Omental fat pad (tissue), 4 donors: Measurements from ENCODE around the gene MIB2. TPM values are rescaled to one million over a fixed set of nuclear protein-coding genes. Genes with fewer than 3 reads are reported as not detected.

Experiments
- ATAC-seq: fragments of 150-250 bp; one replicate; pipeline ENCODE4 v1.9.1; 2016; ENCODE audit warnings: mild to moderate bottlenecking, moderate library complexity; ENCODE audit not compliant: low FRiP score
- DNase-seq: peaks from one replicate; pipeline ENCODE4 v3.0.0-alpha.2; 2019; ENCODE audit warnings: low spot score
- CTCF ChIP-seq, 3 donors: fragments of 450-650 bp; IDR thresholded peaks; one replicate each; pipeline ENCODE4 v1.5.1; 2016 to 2017; ENCODE audit warnings: antibody characterized with exemption in 3 of 3, mild to moderate bottlenecking in 3 of 3, moderate library complexity in 2 of 3
- total RNA-seq, 4 donors: library from RNA; depleted of rRNA; stranded (reverse); fragments of >200 nt; gene quantifications; one replicate each; pipeline ENCODE4 v1.1.0, GENCODE V29; 2016

Gene MIB2
- total RNA-seq, 4 donors from 2014 or later = 33.7 to 52.2 (median 40.2) TPM

GRCh38 chr1:1624443-1625403 is 9.4 kb downstream of the MIB2 start:
- ATAC-seq (no peak), DNase-seq (no peak)
- no peak for TF ChIP-seq CTCF (IDR thresholded peaks at IDR 0.05)

GRCh38 chr1:1625404-1625775 is 10.1 kb downstream of the MIB2 start:
- DNase-seq = no peak
- ATAC-seq = no peak
- no peak for TF ChIP-seq CTCF (IDR thresholded peaks at IDR 0.05)

GRCh38 chr1:1625824-1626206 is 10.5 kb downstream of the MIB2 start:
- no peak for TF ChIP-seq CTCF (IDR thresholded peaks at IDR 0.05)
- ATAC-seq (no peak), DNase-seq (no peak)

- no peak for ATAC-seq
- no peak for TF ChIP-seq CTCF (IDR thresholded peaks at IDR 0.05)
Measured at GRCh38 chr1:1626207-1627141, 11.2 kb downstream of the MIB2 start.

GRCh38 chr1:1627261-1627828 is 12.0 kb downstream of the MIB2 start:
- ATAC-seq (no peak), DNase-seq (no peak)

More at GRCh38 chr1:1626207-1627141, 11.2 kb downstream of the MIB2 start:
- DNase-seq = no peak

More at GRCh38 chr1:1627261-1627828, 12.0 kb downstream of the MIB2 start:
- TF ChIP-seq CTCF (IDR thresholded peaks at IDR 0.05) = no peak
